UCSD-AML1 (cell line): ENCODE data around the gene TRIM6.
"Not testable (repeated sequence)": the region's sequence is repeated elsewhere in the genome, so short reads cannot be mapped to it uniquely, and the experiment has no call there.

ENCODE experiments used
- DNase-seq: peaks from one replicate; lab custom pipeline; 2025; ENCODE audit not compliant: unreplicated experiment; lab: John Stamatoyannopoulos, UW

The TRIM6 gene, protein sequence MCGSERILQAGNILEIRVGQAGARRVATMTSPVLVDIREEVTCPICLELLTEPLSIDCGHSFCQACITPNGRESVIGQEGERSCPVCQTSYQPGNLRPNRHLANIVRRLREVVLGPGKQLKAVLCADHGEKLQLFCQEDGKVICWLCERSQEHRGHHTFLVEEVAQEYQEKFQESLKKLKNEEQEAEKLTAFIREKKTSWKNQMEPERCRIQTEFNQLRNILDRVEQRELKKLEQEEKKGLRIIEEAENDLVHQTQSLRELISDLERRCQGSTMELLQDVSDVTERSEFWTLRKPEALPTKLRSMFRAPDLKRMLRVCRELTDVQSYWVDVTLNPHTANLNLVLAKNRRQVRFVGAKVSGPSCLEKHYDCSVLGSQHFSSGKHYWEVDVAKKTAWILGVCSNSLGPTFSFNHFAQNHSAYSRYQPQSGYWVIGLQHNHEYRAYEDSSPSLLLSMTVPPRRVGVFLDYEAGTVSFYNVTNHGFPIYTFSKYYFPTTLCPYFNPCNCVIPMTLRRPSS

DNA sequence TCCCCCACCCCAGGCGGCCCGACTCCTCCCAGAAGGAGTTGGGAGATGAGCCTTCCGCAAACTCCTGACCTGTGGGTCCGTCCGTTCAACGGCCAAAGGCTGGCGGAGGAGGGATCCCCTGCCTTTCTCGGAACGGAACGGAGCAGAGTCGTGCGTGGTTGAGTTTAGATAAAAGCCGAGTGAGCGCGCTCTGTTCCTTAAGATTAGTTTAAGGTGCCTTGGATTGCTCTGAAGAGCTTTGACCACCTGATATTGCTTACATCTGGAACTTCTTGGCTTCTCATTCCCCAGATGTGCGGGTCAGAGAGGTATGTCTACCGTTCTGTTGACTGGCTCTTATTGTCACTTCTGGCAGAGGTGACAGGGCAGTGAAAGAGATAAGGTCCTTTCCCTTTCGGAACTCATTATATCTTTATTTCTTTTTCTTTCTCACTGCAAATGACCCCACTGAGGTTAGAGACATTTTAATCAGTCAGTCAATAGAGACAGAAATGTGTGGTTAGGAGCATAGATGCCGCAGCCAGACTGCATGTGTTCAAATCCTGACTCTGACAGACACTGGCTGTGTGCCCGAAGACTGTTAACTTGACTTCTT is at the start of gene TRIM6:
Gene TRIM6 (plus strand): TSS at position 31 of the 595 bp plus-strand sequence. CDS start 261 bp downstream, at position 292.
- DNase-seq: peak; percentile 19

GRCh38 chr11:5547982-5548381 is 48.5 kb upstream of the TRIM6 start:
- no peak for DNase-seq

- no peak for DNase-seq
Observed at GRCh38 chr11:5548440-5548839, 48.0 kb upstream of the TRIM6 start, which contains the start of gene OR52H1. Gene OR52H1, minus strand, starts transcription at chr11:5548540. Its CDS starts 3,035 bp downstream, at chr11:5545505.

DNA sequence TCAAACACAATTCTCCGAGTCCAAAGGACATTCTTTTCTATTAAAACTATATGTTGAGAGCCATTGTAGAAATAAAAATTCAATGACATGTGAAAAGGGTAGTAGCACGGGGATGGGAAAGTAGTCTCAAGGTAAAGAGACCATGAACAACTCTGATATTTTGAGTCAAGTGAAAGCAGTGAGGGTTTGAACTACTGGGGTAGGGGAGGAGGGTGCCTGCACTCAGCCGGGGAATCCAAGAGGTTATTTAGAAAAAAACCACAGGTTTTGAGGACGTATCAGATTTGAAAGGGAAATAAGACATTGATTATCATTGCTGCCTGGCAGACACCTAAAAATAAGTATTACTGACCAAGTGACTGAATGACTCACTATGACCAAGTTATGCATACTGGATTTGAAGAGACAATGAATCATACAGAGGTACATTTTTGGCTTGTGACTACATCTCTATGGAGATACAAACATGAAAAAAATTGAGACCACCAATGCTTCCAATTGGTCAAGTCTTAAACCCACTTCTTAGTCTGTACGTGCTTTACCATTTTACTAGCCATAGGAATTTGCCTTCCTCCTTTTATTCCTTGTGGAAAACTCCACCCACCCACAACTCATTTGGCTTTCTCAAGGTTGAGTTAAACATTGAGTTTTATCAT is 45.9 kb upstream of the TRIM6 start:
- DNase-seq: no peak

DNA sequence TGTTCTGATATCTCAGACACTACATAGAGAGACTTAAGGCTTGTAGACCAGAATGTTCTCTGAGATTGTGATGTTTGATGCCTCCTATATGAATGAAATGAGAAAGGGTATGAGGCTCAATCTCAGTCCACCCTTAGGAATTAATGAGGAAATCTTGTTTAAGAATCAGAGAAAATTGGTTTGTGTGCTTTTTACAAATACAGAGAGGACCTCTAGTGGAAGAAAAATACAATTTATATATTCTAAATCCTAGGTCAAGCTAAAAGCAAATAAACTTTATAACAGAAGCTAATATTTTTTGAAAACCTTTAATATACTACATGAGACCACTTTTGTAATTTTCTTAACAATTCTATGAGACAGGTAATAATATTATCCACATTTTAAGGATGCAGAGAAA is 43.1 kb upstream of the TRIM6 start:
- no peak for DNase-seq

GRCh38 chr11:5556596-5557188 is 39.7 kb upstream of the TRIM6 start:
- DNase-seq: no peak

GRCh38 chr11:5557751-5558150 is 38.7 kb upstream of the TRIM6 start:
- DNase-seq: no peak

- DNase-seq: no peak
Observed at GRCh38 chr11:5564259-5565019, 32.0 kb upstream of the TRIM6 start.

GRCh38 chr11:5574654-5575053 is 21.8 kb upstream of the TRIM6 start:
- DNase-seq: no peak

DNA sequence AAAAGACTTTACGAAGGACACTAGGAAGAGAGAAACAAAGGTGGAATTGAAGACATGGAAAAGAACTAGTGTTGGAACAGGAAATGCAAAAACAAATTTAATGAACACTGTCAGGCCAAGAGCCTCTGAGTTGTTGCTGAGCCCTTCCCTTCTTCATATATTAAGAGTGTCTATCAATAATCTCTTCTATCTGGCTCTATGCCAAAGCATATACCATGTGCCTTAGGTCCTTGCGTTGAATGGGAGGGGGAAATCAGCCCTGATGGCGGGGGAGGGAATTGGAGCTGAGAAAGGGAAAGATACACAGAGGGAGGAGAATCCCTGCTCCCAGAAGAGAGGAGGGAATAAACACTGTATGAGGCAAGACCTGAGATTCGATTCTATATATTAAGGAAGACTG is 21.3 kb upstream of the TRIM6 start:
- no peak for DNase-seq

DNA sequence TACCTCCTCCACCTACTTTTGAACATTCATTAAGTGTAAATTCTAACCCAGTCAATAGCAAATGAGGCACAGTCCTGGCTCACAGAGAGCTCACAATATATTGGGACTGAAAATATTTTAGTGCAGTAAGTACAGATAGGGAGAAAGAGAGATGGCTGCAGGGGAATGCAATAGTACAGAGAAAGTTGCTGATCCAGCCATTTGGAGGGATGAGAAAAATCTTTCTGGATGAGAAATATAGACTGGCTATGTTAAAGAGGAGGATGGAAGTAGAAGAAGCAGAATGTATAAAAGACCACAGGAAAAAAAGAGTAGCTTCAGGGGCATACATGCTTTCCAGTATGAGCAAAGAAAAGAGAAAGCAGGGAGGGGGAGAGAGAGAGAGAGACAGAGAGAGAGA is 19.3 kb upstream of the TRIM6 start:
- no peak for DNase-seq

GRCh38 chr11:5580577-5580976 is 15.9 kb upstream of the TRIM6 start, which contains the start of gene OR52B6:
Gene OR52B6, plus strand, starts transcription at chr11:5580877. Its CDS starts 0 bp downstream, at chr11:5580877.
- DNase-seq: no peak

GRCh38 chr11:5581014-5581413 is 15.4 kb upstream of the TRIM6 start:
- DNase-seq: no peak

DNA sequence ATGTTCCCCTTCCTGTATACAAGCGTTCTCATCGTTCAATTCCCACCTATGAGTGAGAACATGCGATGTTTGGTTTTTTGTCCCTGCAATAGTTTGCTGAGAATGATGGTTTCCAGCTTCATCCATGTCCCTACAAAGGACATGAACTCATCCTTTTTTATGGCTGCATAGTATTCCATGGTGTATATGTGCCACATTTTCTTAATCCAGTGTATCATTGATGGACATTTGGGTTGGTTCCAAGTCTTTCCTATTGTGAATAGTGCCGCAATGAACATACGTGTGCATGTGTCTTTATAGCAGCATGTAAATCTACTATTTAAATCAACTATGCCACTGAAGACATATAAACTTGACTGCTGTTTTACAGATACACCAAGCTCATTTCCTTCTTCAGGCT is 12.0 kb upstream of the TRIM6 start:
- not testable (repeated sequence) for DNase-seq

DNA sequence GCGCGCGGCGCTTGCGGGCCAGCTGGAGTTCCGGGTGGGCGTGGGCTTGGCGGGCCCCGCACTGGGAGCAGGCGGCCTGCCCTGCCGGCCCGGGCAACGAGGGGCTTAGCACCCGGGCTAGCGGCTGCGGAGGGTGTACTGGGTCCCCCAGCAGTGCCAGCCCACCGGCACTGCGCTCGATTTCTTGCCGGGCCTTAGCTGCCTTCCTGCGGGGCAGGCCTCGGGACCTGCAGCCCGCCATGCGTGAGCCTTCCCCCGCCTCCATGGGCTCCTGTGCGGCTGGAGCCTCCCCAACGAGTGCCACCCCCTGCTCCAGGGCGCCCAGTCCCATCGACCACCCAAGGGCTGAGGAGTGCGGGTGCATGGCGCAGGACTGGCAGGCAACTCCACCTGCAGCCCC is 6.5 kb upstream of the TRIM6 start:
- not testable (repeated sequence) for DNase-seq

DNA sequence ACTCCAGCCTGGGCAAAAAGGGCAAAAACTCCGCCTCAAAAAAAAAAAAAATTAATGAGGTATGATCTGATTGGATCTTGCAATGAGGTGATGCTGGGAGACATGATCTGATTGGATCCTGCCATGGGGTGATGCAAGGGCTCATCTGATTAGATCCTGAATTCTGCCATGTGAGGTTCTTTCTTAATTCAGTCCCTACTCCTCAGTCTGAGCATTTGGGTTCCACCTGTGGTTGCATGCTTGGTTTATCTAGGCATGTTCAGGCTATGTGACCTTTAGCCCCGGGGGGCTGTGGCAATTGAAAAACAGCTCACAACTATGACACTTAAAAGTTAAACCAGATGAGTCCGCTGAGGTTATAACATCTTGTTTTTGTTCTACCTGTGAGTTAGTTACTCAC is 4.8 kb upstream of the TRIM6 start:
- no peak for DNase-seq

DNA sequence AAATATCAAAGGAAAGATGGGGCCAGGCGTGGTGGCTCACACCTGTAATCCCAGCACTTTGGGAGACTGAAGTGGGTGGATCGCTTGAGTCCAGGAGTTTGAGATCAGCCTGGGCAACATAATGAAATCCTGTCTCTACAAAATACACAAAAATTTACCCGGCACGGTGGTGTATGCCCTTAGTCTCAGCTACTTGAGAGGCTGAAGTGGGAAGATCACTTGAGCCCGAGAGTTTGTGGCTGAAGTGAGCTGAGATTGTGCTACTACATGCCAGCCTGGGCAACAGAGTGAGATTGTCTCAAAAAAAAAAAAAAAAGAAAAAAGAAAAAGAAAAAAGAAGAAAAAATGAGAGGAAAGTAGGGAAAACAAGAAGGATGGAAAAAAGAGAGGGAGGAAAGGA is 3.8 kb upstream of the TRIM6 start:
- no peak for DNase-seq

- DNase-seq: no peak
Observed at GRCh38 chr11:5593146-5593545, 3.3 kb upstream of the TRIM6 start.

DNA sequence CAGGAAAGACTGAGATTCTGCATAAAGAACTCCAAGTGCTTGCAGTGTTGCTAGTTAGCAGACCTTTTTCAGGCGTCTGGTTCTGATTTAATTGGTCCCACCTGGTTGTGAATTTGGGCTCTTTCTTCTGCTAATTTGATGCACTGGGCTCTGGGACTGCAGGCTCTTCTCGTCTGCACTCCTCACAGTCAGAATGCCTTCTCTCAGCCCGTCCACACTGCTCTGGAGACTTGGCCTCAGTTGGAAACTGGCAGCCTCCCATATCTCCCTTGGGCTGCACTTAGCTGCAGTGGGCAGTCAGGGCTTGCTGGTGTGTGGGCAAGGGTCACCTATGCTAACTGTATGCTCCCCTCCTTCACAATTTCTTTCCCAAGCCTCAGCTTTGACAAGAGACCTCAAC is 1.5 kb downstream of the TRIM6 start:
- DNase-seq: no peak

GRCh38 chr11:5600374-5600851 is 4.0 kb downstream of the TRIM6 start:
- DNase-seq: peak; percentile 48
